ENCODE data around the gene DNAJC5.
"Not testable (repeated sequence)": the region's sequence is repeated elsewhere in the genome, so short reads cannot be mapped to it uniquely, and the experiment has no call there.

The DNAJC5 gene

DNA sequence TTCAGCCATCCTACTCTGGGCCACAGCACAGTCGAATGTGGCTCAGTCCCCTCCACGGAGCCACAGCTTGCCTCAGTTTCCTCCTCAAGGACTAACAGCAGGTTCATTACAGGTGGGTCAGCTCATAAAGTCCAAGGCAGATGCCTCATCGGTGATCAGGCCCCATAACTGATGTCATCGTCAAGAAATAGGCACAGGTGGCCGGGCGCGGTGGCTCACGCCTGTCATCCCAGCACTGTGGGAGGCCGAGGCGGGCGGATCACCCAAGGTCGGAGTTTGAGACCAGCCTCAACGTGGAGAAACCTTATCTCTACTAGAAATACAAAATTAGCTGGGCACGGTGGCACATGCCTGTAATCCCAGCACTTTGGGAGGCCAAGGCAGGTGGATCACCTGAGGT is 57.8 kb downstream of the DNAJC5 start:
- no peak for DNase-seq (ENCODE audit: low read depth in 1 of 2, low spot score in 1 of 2)

- no peak for DNase-seq (ENCODE audit: low read depth in 1 of 2, low spot score in 1 of 2)
Measured at GRCh38 chr20:63953764-63954429, 59.0 kb downstream of the DNAJC5 start.

- DNase-seq (ENCODE audit: low read depth in 1 of 2, low spot score in 1 of 2), result no peak
Measured at GRCh38 chr20:63955281-63955826, 60.4 kb downstream of the DNAJC5 start.

GRCh38 chr20:63955827-63956663 is 61.1 kb downstream of the DNAJC5 start, which contains the start of gene UCKL1:
Gene UCKL1 (minus strand): TSS chr20:63956416. CDS start chr20:63956372, 44 bp downstream.
- peak; percentile 79 to 84 for DNase-seq (ENCODE audit: low read depth in 1 of 2, low spot score in 1 of 2)

- no peak for DNase-seq (ENCODE audit: low read depth in 1 of 2, low spot score in 1 of 2)
Measured at GRCh38 chr20:63956664-63957003, 61.7 kb downstream of the DNAJC5 start.

DNA sequence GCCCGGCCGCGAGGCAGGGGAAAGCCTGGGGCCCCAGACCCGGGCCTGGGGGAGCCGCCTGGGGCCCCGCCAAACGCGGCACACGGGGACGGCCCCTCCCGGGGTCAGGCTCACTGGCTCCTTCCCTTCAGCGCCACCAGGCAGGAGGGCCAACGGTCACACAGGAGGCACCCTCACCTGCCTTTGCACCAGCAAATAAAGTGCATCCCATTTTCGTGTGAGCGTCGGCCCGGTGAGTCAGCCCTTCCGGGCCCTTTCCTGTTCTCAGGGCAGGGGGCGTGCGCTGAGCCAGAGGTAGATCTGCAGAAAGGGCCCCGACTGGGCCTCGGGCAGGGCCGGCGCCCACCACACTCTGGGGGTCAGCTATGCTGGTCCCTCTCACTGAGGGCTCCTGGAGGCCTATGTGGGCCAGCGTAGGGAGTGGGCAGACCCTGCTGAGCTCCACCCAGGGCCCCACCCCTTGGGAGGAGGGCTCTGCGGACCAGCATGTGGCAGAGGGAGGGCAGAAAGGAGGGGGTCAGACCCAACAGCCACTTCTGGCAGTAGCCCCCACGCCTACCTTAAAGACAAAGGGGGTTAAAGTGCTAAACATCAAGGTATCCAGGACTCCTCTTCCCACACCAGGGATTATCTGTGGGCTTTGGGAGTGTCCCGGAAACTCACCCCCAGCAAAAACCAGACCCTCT is 62.2 kb downstream of the DNAJC5 start:
- peak; percentile 48 to 64 for DNase-seq (ENCODE audit: low read depth in 1 of 2, low spot score in 1 of 2)

GRCh38 chr20:63957690-63958441 is 62.9 kb downstream of the DNAJC5 start:
- DNase-seq (ENCODE audit: low read depth in 1 of 2, low spot score in 1 of 2), result no peak

DNA sequence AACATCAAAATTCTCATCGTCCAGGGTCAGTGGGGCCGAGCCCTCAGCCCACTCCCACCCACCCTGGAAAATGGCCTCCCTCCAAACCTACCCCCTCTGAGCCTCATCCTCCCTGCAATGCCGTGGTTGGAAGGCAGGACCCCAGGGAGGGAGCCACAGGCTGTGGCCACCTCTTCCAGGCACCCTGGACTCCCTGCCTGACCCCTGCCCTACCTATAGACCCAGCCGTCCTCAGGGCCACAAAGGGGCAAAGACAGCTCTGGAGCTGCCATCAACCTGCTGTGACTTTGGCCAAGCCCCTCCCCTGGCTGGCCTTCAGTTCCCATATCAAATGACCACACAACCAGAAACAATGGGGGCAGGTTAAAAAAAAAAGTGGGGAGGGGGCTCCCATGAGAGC is 63.5 kb downstream of the DNAJC5 start:
- DNase-seq (ENCODE audit: low read depth in 1 of 2, low spot score in 1 of 2), result no peak

GRCh38 chr20:63958964-63959698 is 64.2 kb downstream of the DNAJC5 start:
- no peak for DNase-seq (ENCODE audit: low read depth in 1 of 2, low spot score in 1 of 2)

GRCh38 chr20:63959699-63960075 is 64.8 kb downstream of the DNAJC5 start:
- DNase-seq (ENCODE audit: low read depth in 1 of 2, low spot score in 1 of 2), result no peak

DNA sequence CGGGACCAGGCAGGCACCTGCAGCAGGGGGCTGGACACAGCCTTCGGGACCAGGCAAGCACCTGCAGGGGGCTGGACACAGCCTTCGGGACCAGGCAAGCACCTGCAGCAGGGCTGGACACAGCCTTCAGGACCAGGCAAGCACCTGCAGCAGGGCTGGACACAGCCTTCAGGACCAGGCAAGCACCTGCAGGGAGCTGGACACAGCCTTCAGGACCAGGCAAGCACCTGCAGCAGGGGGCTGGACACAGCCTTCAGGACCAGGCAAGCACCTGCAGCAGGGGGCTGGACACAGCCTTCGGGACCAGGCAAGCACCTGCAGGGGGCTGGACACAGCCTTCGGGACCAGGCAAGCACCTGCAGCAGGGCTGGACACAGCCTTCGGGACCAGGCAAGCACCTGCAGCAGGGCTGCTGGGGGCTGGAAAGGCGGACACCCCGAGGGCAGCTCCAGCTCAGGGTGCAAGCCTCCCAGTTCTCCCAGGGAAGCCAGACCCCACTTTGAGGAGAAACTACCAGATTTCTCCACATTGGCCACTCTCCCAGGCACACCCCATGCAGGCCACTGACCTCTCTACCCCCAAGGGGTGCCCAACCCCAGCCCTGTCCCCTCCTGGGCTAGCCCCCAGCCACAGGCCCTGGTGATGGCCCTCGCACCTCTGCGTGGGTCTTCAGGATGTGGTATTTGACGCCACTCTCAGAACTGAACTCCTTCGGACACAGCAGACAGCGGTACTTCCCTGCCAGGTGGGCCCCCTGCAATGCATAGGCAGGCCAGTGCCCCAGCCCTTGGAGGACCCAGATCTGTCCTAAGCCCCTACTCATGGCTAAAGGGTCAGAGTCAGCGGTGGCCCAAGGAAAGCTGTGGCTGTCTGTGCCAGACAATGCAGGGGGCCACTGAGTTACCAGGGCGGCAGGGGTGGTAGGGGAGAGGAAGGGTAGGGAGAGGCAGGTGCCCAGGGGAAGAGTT is 66.0 kb downstream of the DNAJC5 start:
- not testable (repeated sequence) for DNase-seq (ENCODE audit: low read depth in 1 of 2, low spot score in 1 of 2)

- no peak for DNase-seq (ENCODE audit: low read depth in 1 of 2, low spot score in 1 of 2)
Measured at GRCh38 chr20:63961664-63962425, 66.9 kb downstream of the DNAJC5 start.

- no peak for DNase-seq (ENCODE audit: low read depth in 1 of 2, low spot score in 1 of 2)
Measured at GRCh38 chr20:63962426-63963347, 67.8 kb downstream of the DNAJC5 start.

- DNase-seq (ENCODE audit: low read depth in 1 of 2, low spot score in 1 of 2), result no peak
Measured at GRCh38 chr20:63963348-63963741, 68.4 kb downstream of the DNAJC5 start.

- no peak for DNase-seq (ENCODE audit: low read depth in 1 of 2, low spot score in 1 of 2)
Measured at GRCh38 chr20:63963784-63964301, 68.9 kb downstream of the DNAJC5 start.

GRCh38 chr20:63964412-63964811 is 69.5 kb downstream of the DNAJC5 start:
- DNase-seq (ENCODE audit: low read depth in 1 of 2, low spot score in 1 of 2), result no peak
